Urinary bladder (tissue), 4 donors: ENCODE results near the gene CFAP99. TPM values are rescaled to one million over a fixed set of nuclear protein-coding genes. Genes with fewer than 3 reads are reported as not detected.

Experiments used
- DNase-seq: peaks from one replicate; pipeline ENCODE4 v3.0.0-alpha.2; 2015; ENCODE audit errors: extremely low spot score
- H3K27ac ChIP-seq: one replicate; pipeline ENCODE4 v1.5.1; 2013; ENCODE audit warnings: low read depth, mild to moderate bottlenecking, moderate library complexity
- H3K36me3 ChIP-seq: one replicate; pipeline ENCODE4 v1.6.1; 2013; ENCODE audit warnings: mild to moderate bottlenecking, moderate library complexity; ENCODE audit not compliant: insufficient read depth
- H3K4me1 ChIP-seq: one replicate; pipeline ENCODE4 v1.6.1; 2013; ENCODE audit warnings: mild to moderate bottlenecking, moderate library complexity; ENCODE audit not compliant: insufficient read depth
- H3K4me3 ChIP-seq: one replicate; pipeline ENCODE4 v1.5.1; 2013; ENCODE audit warnings: low read depth, low read length
- WGBS: extraction: QIAGEN DNeasy Blood & Tissue Kit; methylation state at CpG from one replicate; pipeline ENCODE4 v1.1.7; 2013; 5-methylcytosine and 5-hydroxymethylcytosine counted together
- polyA plus RNA-seq: library from polyadenylated mRNA; stranded (reverse); fragments of 200-250 nt; gene quantifications from one replicate; pipeline ENCODE4 v1.2.3, GENCODE V29; 2013
- total RNA-seq: library from RNA; depleted of rRNA; stranded (reverse); fragments of >200 nt; gene quantifications from one replicate; pipeline ENCODE4 v1.2.3, GENCODE V29; 2014
- donor health status: healthy with polysubstance abuse.
- donor health status: healthy.

CFAP99 gene
- total and polyA plus RNA-seq, 2 donors = 0.06 TPM; not detected in 1

GRCh38 chr4:2482693-2483092 is 63.9 kb downstream of the CFAP99 start:
- 16% methylated on average over 3 of the region's 3 CpGs for WGBS
- H3K4me1 ChIP-seq = peaks cover 4% of the 10 kb centered on the region
- H3K36me3 ChIP-seq = no peaks in the 10 kb centered on the region
- no peak for DNase-seq
- H3K4me3 ChIP-seq = no peak overlapping the region
- no peak overlapping the region for H3K27ac ChIP-seq

- H3K4me3 ChIP-seq = no peak overlapping the region
- no peaks in the 10 kb centered on the region for H3K36me3 ChIP-seq
- WGBS = 96% methylated on average over 3 of the region's 3 CpGs
- no peak overlapping the region for H3K27ac ChIP-seq
- peaks cover 2% of the 10 kb centered on the region for H3K4me1 ChIP-seq
- DNase-seq = no peak
These were observed 64.5 kb downstream of the CFAP99 start for GRCh38 chr4:2483237-2483636.

- no peak for DNase-seq
- WGBS = 84% methylated on average over 6 of the region's 6 CpGs
- Histone ChIP-seq H3K27ac (no peak overlapping the region), H3K36me3 (no peaks in the 10 kb centered on the region), H3K4me3 (no peak overlapping the region), H3K4me1 (no peaks in the 10 kb centered on the region)
These were observed 65.4 kb downstream of the CFAP99 start for GRCh38 chr4:2484185-2484584.

- Histone ChIP-seq H3K4me3 (no peak overlapping the region), H3K4me1 (no peaks in the 10 kb centered on the region), H3K27ac (no peak overlapping the region), H3K36me3 (no peaks in the 10 kb centered on the region)
- no peak for DNase-seq
- WGBS = 48% methylated on average over 11 of the region's 11 CpGs
These were observed 66.2 kb downstream of the CFAP99 start for GRCh38 chr4:2484993-2485392.

- no peak for DNase-seq
- 96% methylated on average over 4 of the region's 4 CpGs for WGBS
- Histone ChIP-seq H3K4me3 (no peak overlapping the region), H3K36me3 (no peaks in the 10 kb centered on the region), H3K27ac (no peak overlapping the region), H3K4me1 (no peaks in the 10 kb centered on the region)
These were observed 67.2 kb downstream of the CFAP99 start for GRCh38 chr4:2485956-2486355.

- H3K27ac ChIP-seq = no peak overlapping the region
- WGBS = 95% methylated on average over 6 of the region's 6 CpGs
- no peak overlapping the region for H3K4me3 ChIP-seq
- DNase-seq = no peak
- H3K4me1 ChIP-seq = no peaks in the 10 kb centered on the region
- no peaks in the 10 kb centered on the region for H3K36me3 ChIP-seq
These were observed 68.2 kb downstream of the CFAP99 start for GRCh38 chr4:2486981-2487380.

- no peaks in the 10 kb centered on the region for H3K4me1 ChIP-seq
- no peak for DNase-seq
- no peak overlapping the region for H3K27ac ChIP-seq
- WGBS = 85% methylated on average over 6 of the region's 6 CpGs
- H3K36me3 ChIP-seq = no peaks in the 10 kb centered on the region
- H3K4me3 ChIP-seq = no peak overlapping the region
These were observed 68.9 kb downstream of the CFAP99 start for GRCh38 chr4:2487632-2488031.

GRCh38 chr4:2489081-2489805 is 70.5 kb downstream of the CFAP99 start:
- no peaks in the 10 kb centered on the region for H3K36me3 ChIP-seq
- WGBS = 93% methylated on average over 20 of the region's 20 CpGs
- no peak for DNase-seq
- H3K4me1 ChIP-seq = no peaks in the 10 kb centered on the region
- no peak overlapping the region for H3K27ac ChIP-seq
- H3K4me3 ChIP-seq = no peak overlapping the region

GRCh38 chr4:2489841-2490552 is 71.2 kb downstream of the CFAP99 start:
- DNase-seq = no peak
- 85% methylated on average over 9 of the region's 9 CpGs for whole genome bisulfite sequencing
- no peaks in the 10 kb centered on the region for H3K4me1 ChIP-seq
- H3K27ac ChIP-seq = no peak overlapping the region
- H3K4me3 ChIP-seq = no peak overlapping the region
- H3K36me3 ChIP-seq = no peaks in the 10 kb centered on the region

- H3K4me1 ChIP-seq = no peaks in the 10 kb centered on the region
- H3K36me3 ChIP-seq = peaks cover 3% of the 10 kb centered on the region
- WGBS = 76% methylated on average over 1 of the region's 1 CpG
- no peak overlapping the region for H3K27ac ChIP-seq
- DNase-seq = no peak
- H3K4me3 ChIP-seq = no peak overlapping the region
These were observed 74.2 kb downstream of the CFAP99 start for GRCh38 chr4:2492970-2493369.

- Histone ChIP-seq H3K4me3 (no peak overlapping the region), H3K4me1 (no peaks in the 10 kb centered on the region), H3K27ac (no peak overlapping the region), H3K36me3 (peaks cover 5% of the 10 kb centered on the region)
- WGBS = 61% methylated on average over 3 of the region's 3 CpGs
- no peak for DNase-seq
These were observed 76.2 kb downstream of the CFAP99 start for GRCh38 chr4:2494992-2495391.

GRCh38 chr4:2497324-2497723 is 78.6 kb downstream of the CFAP99 start:
- H3K36me3 ChIP-seq = peaks cover 8% of the 10 kb centered on the region

GRCh38 chr4:2497931-2498330 is 79.2 kb downstream of the CFAP99 start:
- Histone ChIP-seq H3K27ac (no peak overlapping the region), H3K36me3 (peaks cover 8% of the 10 kb centered on the region), H3K4me1 (no peaks in the 10 kb centered on the region), H3K4me3 (no peak overlapping the region)
- 90% methylated on average over 9 of the region's 9 CpGs for WGBS
- no peak for DNase-seq

More at GRCh38 chr4:2497324-2497723, 78.6 kb downstream of the CFAP99 start:
- DNase-seq = no peak
- Histone ChIP-seq H3K27ac (no peak overlapping the region), H3K4me3 (no peak overlapping the region), H3K4me1 (no peaks in the 10 kb centered on the region)
- 95% methylated on average over 4 of the region's 4 CpGs for WGBS

- Histone ChIP-seq H3K27ac (no peak overlapping the region), H3K4me3 (no peak overlapping the region), H3K4me1 (no peaks in the 10 kb centered on the region), H3K36me3 (peaks cover 8% of the 10 kb centered on the region)
- 93% methylated on average over 2 of the region's 2 CpGs for WGBS
- DNase-seq = no peak
These were observed 81.8 kb downstream of the CFAP99 start for GRCh38 chr4:2500547-2500946.
